ENCODE measurements around the gene WDR90. TPM values are rescaled to one million over a fixed set of nuclear protein-coding genes. Genes with fewer than 3 reads are reported as not detected.

WDR90 gene
- total RNA-seq, 1 donor from 2014 or later = 34.9 TPM

DNA sequence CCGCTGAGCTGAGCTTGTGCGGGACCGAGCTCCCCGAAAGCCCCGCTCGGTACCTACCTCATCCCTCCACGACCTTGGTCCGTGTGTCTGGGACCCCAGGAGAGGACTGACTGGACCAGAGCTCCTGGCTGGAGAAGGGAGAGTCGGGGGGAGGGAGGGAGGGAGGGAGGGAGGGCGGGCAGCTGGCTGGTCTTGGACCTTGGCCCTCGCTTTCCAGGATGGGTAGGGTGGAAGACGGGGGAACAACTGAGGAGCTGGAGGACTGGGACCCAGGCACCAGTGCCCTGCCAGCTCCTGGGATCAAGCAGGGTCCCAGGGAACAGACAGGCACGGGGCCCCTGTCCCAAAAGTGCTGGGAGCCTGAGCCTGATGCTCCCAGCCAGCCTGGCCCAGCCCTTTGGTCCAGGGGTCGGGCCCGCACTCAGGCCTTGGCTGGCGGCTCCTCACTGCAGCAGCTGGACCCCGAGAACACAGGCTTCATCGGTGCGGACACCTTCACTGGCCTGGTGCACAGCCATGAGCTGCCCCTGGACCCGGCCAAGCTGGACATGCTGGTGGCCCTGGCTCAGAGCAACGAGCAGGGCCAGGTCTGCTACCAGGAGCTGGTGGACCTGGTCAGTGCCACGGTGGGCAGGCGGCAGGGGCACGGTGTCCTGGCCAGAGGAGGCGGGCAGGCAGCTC, 26.9 kb downstream of the WDR90 start:
- intact Hi-C loops (cut with DNase I) = no loop called here
- TF ChIP-seq, protein P1, sequence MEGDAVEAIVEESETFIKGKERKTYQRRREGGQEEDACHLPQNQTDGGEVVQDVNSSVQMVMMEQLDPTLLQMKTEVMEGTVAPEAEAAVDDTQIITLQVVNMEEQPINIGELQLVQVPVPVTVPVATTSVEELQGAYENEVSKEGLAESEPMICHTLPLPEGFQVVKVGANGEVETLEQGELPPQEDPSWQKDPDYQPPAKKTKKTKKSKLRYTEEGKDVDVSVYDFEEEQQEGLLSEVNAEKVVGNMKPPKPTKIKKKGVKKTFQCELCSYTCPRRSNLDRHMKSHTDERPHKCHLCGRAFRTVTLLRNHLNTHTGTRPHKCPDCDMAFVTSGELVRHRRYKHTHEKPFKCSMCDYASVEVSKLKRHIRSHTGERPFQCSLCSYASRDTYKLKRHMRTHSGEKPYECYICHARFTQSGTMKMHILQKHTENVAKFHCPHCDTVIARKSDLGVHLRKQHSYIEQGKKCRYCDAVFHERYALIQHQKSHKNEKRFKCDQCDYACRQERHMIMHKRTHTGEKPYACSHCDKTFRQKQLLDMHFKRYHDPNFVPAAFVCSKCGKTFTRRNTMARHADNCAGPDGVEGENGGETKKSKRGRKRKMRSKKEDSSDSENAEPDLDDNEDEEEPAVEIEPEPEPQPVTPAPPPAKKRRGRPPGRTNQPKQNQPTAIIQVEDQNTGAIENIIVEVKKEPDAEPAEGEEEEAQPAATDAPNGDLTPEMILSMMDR (IDR thresholded peaks at IDR 0.05) = no peak
- TF ChIP-seq POLR2AphosphoS5 (IDR thresholded peaks at IDR 0.05; ENCODE audit: insufficient read depth in 1 of 2, low read depth in 1 of 2) (no peak), POLR2A (IDR thresholded peaks at IDR 0.05) (no peak)
- DNase-seq (ENCODE audit: extremely low spot score in 2 of 2) = no peak
- Histone ChIP-seq H3K9me3 (no peaks in the 10 kb centered on the region), H3K36me3 (peaks cover 0 to 26% of the 10 kb centered on the region in 2 donors), H3K4me3 (peak overlapping the region; percentile 27 to 51), H3K27ac (no peak overlapping the region), H3K27me3 (no peaks in the 10 kb centered on the region), H3K4me1 (peaks cover 47% of the 10 kb centered on the region)

DNA sequence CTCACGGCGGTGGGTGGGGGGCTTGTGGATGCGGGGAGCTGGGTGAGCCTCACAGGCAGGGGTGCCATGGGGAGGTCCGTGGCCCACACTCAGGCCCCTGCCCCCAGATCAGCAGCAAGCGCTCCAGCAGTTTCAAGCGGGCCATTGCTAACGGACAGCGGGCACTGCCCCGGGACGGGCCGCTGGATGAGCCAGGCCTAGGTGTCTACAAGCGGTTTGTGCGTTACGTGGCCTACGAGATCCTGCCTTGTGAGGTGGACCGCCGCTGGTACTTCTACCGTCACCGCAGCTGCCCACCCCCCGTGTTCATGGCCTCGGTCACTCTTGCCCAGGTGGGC, 27.4 kb downstream of the WDR90 start:
- TF ChIP-seq, protein P1 (IDR thresholded peaks at IDR 0.05) = no peak
- no peak for TF ChIP-seq POLR2A (IDR thresholded peaks at IDR 0.05)
- no peak for TF ChIP-seq POLR2AphosphoS5 (IDR thresholded peaks at IDR 0.05; ENCODE audit: insufficient read depth in 1 of 2, low read depth in 1 of 2)
- Histone ChIP-seq H3K27ac (peak overlapping the region; percentile 15), H3K9me3 (no peaks in the 10 kb centered on the region), H3K36me3 (peaks cover 0 to 21% of the 10 kb centered on the region in 2 donors), H3K4me3 (no peak overlapping the region), H3K4me1 (peaks cover 52% of the 10 kb centered on the region), H3K27me3 (no peaks in the 10 kb centered on the region)
- no peak for DNase-seq (ENCODE audit: extremely low spot score in 2 of 2)
- intact Hi-C loops (cut with DNase I) = no loop called here

DNA sequence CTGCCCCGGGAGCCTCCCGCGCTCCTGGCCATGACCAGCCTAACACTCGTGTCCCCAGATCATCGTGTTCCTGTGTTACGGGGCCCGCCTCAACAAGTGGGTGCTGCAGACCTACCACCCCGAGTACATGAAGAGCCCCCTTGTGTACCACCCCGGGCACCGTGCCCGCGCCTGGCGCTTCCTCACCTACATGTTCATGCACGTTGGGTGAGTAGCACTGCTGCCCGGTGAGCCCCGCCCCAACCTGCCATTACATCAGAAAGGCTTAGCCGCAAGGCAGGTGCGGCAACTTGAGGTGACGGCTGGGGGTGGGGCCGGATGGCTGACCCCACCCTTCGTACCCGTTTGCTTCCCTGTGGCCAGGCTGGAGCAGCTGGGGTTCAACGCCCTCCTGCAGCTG, 27.7 kb downstream of the WDR90 start:
- H3K36me3 ChIP-seq = peaks cover 0 to 21% of the 10 kb centered on the region in 2 donors
- H3K4me1 ChIP-seq = peaks cover 56% of the 10 kb centered on the region
- H3K27ac ChIP-seq = peak overlapping the region; percentile 15
- H3K4me3 ChIP-seq = no peak overlapping the region
- intact Hi-C loops (cut with DNase I) = no loop called here
- H3K9me3 ChIP-seq = no peaks in the 10 kb centered on the region
- TF ChIP-seq POLR2A (IDR thresholded peaks at IDR 0.05) = no peak
- TF ChIP-seq POLR2AphosphoS5 (IDR thresholded peaks at IDR 0.05; ENCODE audit: insufficient read depth in 1 of 2, low read depth in 1 of 2) = no peak
- TF ChIP-seq, protein P1 (IDR thresholded peaks at IDR 0.05) = no peak
- no peak for DNase-seq (ENCODE audit: extremely low spot score in 2 of 2)
- H3K27me3 ChIP-seq = no peaks in the 10 kb centered on the region

DNA sequence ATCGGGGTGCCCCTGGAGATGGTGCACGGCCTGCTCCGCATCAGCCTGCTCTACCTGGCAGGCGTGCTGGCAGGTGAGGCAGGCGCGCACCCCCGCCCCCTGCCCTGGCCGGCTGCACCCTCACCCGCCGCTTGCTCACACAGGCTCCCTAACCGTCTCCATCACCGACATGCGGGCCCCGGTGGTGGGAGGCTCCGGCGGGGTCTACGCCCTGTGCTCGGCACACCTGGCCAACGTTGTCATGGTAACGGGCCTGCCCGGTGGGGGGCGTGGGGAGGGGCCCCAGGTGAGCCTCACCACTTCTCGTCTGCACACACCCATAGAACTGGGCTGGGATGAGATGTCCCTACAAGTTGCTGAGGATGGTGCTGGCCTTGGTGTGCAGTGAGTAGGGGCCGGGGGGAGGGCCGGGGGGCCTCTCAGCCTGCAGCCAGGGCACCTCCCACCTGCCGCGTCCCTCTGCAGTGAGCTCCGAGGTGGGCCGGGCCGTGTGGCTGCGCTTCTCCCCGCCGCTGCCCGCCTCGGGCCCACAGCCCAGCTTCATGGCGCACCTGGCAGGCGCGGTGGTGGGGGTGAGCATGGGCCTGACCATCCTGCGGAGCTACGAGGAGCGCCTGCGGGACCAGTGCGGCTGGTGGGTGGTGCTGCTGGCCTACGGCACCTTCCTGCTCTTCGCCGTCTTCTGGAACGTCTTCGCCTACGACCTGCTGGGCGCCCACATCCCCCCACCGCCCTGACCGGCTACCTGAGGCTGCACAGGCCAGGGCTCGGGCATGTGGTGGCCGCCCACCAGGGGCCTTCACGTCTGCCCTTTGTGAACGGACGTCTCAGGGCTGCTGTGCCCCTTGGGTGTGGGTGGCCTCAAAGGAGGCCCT, 28.4 kb downstream of the WDR90 start:
- no peak for TF ChIP-seq POLR2AphosphoS5 (IDR thresholded peaks at IDR 0.05; ENCODE audit: insufficient read depth in 1 of 2, low read depth in 1 of 2)
- TF ChIP-seq, protein P1 (IDR thresholded peaks at IDR 0.05) = no peak
- TF ChIP-seq POLR2A (IDR thresholded peaks at IDR 0.05) = no peak
- Histone ChIP-seq H3K4me3 (no peak overlapping the region), H3K36me3 (peaks cover 0 to 21% of the 10 kb centered on the region in 2 donors), H3K9me3 (no peaks in the 10 kb centered on the region), H3K27me3 (no peaks in the 10 kb centered on the region), H3K4me1 (peaks cover 62% of the 10 kb centered on the region), H3K27ac (no peak overlapping the region)
- intact Hi-C loops (cut with DNase I) = no loop called here
- DNase-seq (ENCODE audit: extremely low spot score in 2 of 2) = no peak
